ENCODE measurements around the gene ARHGEF10L. TPM values are rescaled to one million over a fixed set of nuclear protein-coding genes. Genes with fewer than 3 reads are reported as not detected.

ARHGEF10L gene
- polyA plus RNA-seq, 1 donor (not counting 4 experiments of a cell fraction or from before 2014, with no cell fraction given), result 2.4 TPM

DNA sequence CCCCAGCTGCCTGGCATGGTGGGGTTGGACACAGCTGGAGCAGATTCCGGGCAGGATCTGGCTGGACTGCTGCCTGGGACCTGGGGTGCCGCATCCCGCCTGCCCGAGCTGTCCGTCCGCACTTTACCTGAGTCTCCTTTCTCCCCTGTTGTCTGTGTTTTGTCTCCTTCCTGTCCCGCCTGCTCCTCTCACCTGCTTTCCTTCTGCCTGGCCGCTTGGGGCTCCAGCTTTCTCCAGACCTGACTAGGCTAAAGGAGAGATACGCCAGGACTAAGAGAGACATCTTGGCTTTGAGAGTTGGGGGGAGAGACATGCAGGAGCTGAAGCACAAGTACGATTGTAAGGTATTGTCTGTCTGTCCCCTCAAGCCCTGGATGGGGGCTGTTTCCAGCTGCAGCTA lies 73.3 kb downstream of the ARHGEF10L start:
- H3K4me3 ChIP-seq (ENCODE audit: control insufficient read depth in 2 of 3, extremely low read depth in 1 of 3, insufficient read depth in 2 of 3, low read depth in 1 of 3, low read length in 3 of 3), result no peak overlapping the region
- no peaks in the 10 kb centered on the region for H3K27me3 ChIP-seq (ENCODE audit: control insufficient read depth, extremely low read depth, insufficient read depth, low read length)
- TF ChIP-seq EZH2 (IDR thresholded peaks at IDR 0.05; ENCODE audit: low read length), result no peak
- TF ChIP-seq, protein P1, sequence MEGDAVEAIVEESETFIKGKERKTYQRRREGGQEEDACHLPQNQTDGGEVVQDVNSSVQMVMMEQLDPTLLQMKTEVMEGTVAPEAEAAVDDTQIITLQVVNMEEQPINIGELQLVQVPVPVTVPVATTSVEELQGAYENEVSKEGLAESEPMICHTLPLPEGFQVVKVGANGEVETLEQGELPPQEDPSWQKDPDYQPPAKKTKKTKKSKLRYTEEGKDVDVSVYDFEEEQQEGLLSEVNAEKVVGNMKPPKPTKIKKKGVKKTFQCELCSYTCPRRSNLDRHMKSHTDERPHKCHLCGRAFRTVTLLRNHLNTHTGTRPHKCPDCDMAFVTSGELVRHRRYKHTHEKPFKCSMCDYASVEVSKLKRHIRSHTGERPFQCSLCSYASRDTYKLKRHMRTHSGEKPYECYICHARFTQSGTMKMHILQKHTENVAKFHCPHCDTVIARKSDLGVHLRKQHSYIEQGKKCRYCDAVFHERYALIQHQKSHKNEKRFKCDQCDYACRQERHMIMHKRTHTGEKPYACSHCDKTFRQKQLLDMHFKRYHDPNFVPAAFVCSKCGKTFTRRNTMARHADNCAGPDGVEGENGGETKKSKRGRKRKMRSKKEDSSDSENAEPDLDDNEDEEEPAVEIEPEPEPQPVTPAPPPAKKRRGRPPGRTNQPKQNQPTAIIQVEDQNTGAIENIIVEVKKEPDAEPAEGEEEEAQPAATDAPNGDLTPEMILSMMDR (optimal IDR thresholded peaks at IDR 0.05 in 1 of 3, IDR thresholded peaks at IDR 0.05 in 1 of 3, conservative IDR thresholded peaks at IDR 0.05 in 1 of 3; ENCODE audit: extremely low read depth in 1 of 3, insufficient read depth in 2 of 3, low read length in 3 of 3), result no peak
- no peak for DNase-seq (ENCODE audit: low read depth, low spot score)
- no peaks in the 10 kb centered on the region for H3K36me3 ChIP-seq (ENCODE audit: control insufficient read depth in 2 of 2, extremely low read depth in 1 of 2, insufficient read depth in 2 of 2, low read length in 2 of 2)
- H3K9me1 ChIP-seq (ENCODE audit: control insufficient read depth, extremely low read depth, insufficient read depth, low read length), result no peaks in the 10 kb centered on the region
- H3K4me1 ChIP-seq (ENCODE audit: control insufficient read depth, extremely low read depth, insufficient read depth, low read length), result peaks cover 6% of the 10 kb centered on the region
- H2AFZ ChIP-seq (ENCODE audit: control insufficient read depth, low read length), result no peak overlapping the region
- no peaks in the 10 kb centered on the region for H3K9me3 ChIP-seq (ENCODE audit: control insufficient read depth, low read depth, low read length)
- H3K9ac ChIP-seq (ENCODE audit: control insufficient read depth, extremely low read depth, insufficient read depth, low read length), result no peak overlapping the region
- no peak overlapping the region for H3K4me2 ChIP-seq (ENCODE audit: control insufficient read depth, extremely low read depth, insufficient read depth, low read depth, low read length)
- no peak overlapping the region for H3K27ac ChIP-seq (ENCODE audit: control insufficient read depth, insufficient read depth, low read length)
- H4K20me1 ChIP-seq (ENCODE audit: control insufficient read depth, extremely low read depth, insufficient read depth, low read length), result no peaks in the 10 kb centered on the region
- dilution Hi-C loops (cut with MboI; ENCODE audit: extremely low pct_ligation_motif_present, low sequenced_read_pairs), result no loop called here
- FAIRE-seq, result no peak
- no peaks in the 10 kb centered on the region for H3K79me2 ChIP-seq (ENCODE audit: control insufficient read depth, insufficient read depth, low read length)

GRCh38 chr1:17614586-17614985 lies 75.1 kb downstream of the ARHGEF10L start:
- Histone ChIP-seq H4K20me1 (ENCODE audit: control insufficient read depth, extremely low read depth, insufficient read depth, low read length) (no peaks in the 10 kb centered on the region), H3K4me1 (ENCODE audit: control insufficient read depth, extremely low read depth, insufficient read depth, low read length) (peaks cover 6% of the 10 kb centered on the region), H3K9me1 (ENCODE audit: control insufficient read depth, extremely low read depth, insufficient read depth, low read length) (no peaks in the 10 kb centered on the region), H3K9me3 (ENCODE audit: control insufficient read depth, low read depth, low read length) (no peaks in the 10 kb centered on the region), H3K4me2 (ENCODE audit: control insufficient read depth, extremely low read depth, insufficient read depth, low read depth, low read length) (no peak overlapping the region), H3K27me3 (ENCODE audit: control insufficient read depth, extremely low read depth, insufficient read depth, low read length) (no peaks in the 10 kb centered on the region), H2AFZ (ENCODE audit: control insufficient read depth, low read length) (no peak overlapping the region), H3K27ac (ENCODE audit: control insufficient read depth, insufficient read depth, low read length) (no peak overlapping the region), H3K4me3 (ENCODE audit: control insufficient read depth in 2 of 3, extremely low read depth in 1 of 3, insufficient read depth in 2 of 3, low read depth in 1 of 3, low read length in 3 of 3) (no peak overlapping the region), H3K36me3 (ENCODE audit: control insufficient read depth in 2 of 2, extremely low read depth in 1 of 2, insufficient read depth in 2 of 2, low read length in 2 of 2) (no peaks in the 10 kb centered on the region), H3K79me2 (ENCODE audit: control insufficient read depth, insufficient read depth, low read length) (no peaks in the 10 kb centered on the region), H3K9ac (ENCODE audit: control insufficient read depth, extremely low read depth, insufficient read depth, low read length) (no peak overlapping the region)
- no peak for FAIRE-seq
- DNase-seq (ENCODE audit: low read depth, low spot score), result no peak
- TF ChIP-seq, protein P1 (optimal IDR thresholded peaks at IDR 0.05 in 1 of 3, IDR thresholded peaks at IDR 0.05 in 1 of 3, conservative IDR thresholded peaks at IDR 0.05 in 1 of 3; ENCODE audit: extremely low read depth in 1 of 3, insufficient read depth in 2 of 3, low read length in 3 of 3), result no peak
- dilution Hi-C loops (cut with MboI; ENCODE audit: extremely low pct_ligation_motif_present, low sequenced_read_pairs), result no loop called here

Measured in keratinocyte (primary cell).